ENCODE data around the gene PGGT1B. TPM values are rescaled to one million over a fixed set of nuclear protein-coding genes. Genes with fewer than 3 reads are reported as not detected.

PGGT1B gene
- total and polyA plus RNA-seq, 2 donors from 2014 or later = 7.1 to 51.1 TPM

DNA sequence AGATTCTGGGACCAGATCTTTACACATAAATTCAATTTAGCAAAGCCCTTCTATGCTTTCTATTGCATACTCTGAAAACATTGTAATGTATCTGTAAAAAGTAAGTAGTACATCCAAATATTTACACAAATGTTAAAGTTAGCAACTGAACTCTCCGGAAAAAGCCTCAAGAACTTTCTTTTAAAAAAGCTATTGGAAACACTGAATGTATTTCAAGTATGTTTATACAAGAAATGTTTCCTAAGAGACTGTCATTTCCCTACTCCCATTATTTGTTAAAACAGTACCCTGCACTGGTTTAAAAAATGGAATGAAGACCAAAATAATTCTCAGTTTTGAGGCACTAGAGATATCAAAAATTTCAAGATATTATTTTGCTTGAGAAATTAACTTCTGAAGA, 48.1 kb downstream of the PGGT1B start:
- H3K36me3 ChIP-seq (ENCODE audit: control insufficient read depth in 2 of 3, insufficient read depth in 3 of 3, low read length in 3 of 3) = peaks cover 0 to 9% (median 0%) of the 10 kb centered on the region in 3 donors
- intact Hi-C loops (cut with DNase I) = no loop called here
- H3K27me3 ChIP-seq (ENCODE audit: control insufficient read depth, insufficient read depth, low read length) = no peaks in the 10 kb centered on the region
- H3K27ac ChIP-seq (ENCODE audit: low read depth in 2 of 2, low read length in 2 of 2) = no peak overlapping the region
- H3K4me1 ChIP-seq (ENCODE audit: control insufficient read depth in 2 of 3, insufficient read depth in 2 of 3, low read depth in 1 of 3, low read length in 3 of 3) = no peaks in the 10 kb centered on the region
- H3K9me3 ChIP-seq (ENCODE audit: control insufficient read depth in 2 of 3, insufficient read depth in 1 of 3, low read length in 3 of 3) = no peaks in the 10 kb centered on the region
- TF ChIP-seq CTCF (IDR thresholded peaks at IDR 0.05; ENCODE audit: borderline replicate concordance, extremely low read depth, insufficient read depth) = no peak
- H3K9ac ChIP-seq (ENCODE audit: low read length in 3 of 3) = no peak overlapping the region
- H3K4me3 ChIP-seq (ENCODE audit: low read length in 3 of 3) = no peak overlapping the region
- peak in 1 of 5 donors; percentile 9 for DNase-seq
- FAIRE-seq = no peak

- Histone ChIP-seq H3K27me3 (ENCODE audit: control insufficient read depth, insufficient read depth, low read length) (no peaks in the 10 kb centered on the region), H3K4me3 (ENCODE audit: low read length in 3 of 3) (no peak overlapping the region), H3K4me1 (ENCODE audit: control insufficient read depth in 2 of 3, insufficient read depth in 2 of 3, low read depth in 1 of 3, low read length in 3 of 3) (no peaks in the 10 kb centered on the region), H3K9me3 (ENCODE audit: control insufficient read depth in 2 of 3, insufficient read depth in 1 of 3, low read length in 3 of 3) (no peaks in the 10 kb centered on the region), H3K36me3 (ENCODE audit: control insufficient read depth in 2 of 3, insufficient read depth in 3 of 3, low read length in 3 of 3) (peaks cover 0 to 9% (median 0%) of the 10 kb centered on the region in 3 donors), H3K9ac (ENCODE audit: low read length in 3 of 3) (no peak overlapping the region), H3K27ac (ENCODE audit: low read depth in 2 of 2, low read length in 2 of 2) (no peak overlapping the region)
- DNase-seq = peak in 3 of 5 donors; percentile 63 to 73 (median 72)
- FAIRE-seq = no peak
- intact Hi-C loops (cut with DNase I) = no loop called here
- no peak for TF ChIP-seq CTCF (IDR thresholded peaks at IDR 0.05; ENCODE audit: borderline replicate concordance, extremely low read depth, insufficient read depth)
Measured at GRCh38 chr5:115209279-115209678, 53.4 kb downstream of the PGGT1B start.

GRCh38 chr5:115202952-115203351, 59.7 kb downstream of the PGGT1B start:
- H3K9ac ChIP-seq (ENCODE audit: low read length in 3 of 3) = no peak overlapping the region
- no peaks in the 10 kb centered on the region for H3K27me3 ChIP-seq (ENCODE audit: control insufficient read depth, insufficient read depth, low read length)
- no peaks in the 10 kb centered on the region for H3K4me1 ChIP-seq (ENCODE audit: control insufficient read depth in 2 of 3, insufficient read depth in 2 of 3, low read depth in 1 of 3, low read length in 3 of 3)
- intact Hi-C loops (cut with DNase I) = no loop called here
- no peak overlapping the region for H3K4me3 ChIP-seq (ENCODE audit: low read length in 3 of 3)
- H3K9me3 ChIP-seq (ENCODE audit: control insufficient read depth in 2 of 3, insufficient read depth in 1 of 3, low read length in 3 of 3) = no peaks in the 10 kb centered on the region
- DNase-seq = no peak
- H3K27ac ChIP-seq (ENCODE audit: low read depth in 2 of 2, low read length in 2 of 2) = no peak overlapping the region
- no peak for FAIRE-seq
- H3K36me3 ChIP-seq (ENCODE audit: control insufficient read depth in 2 of 3, insufficient read depth in 3 of 3, low read length in 3 of 3) = no peaks in the 10 kb centered on the region
- no peak for TF ChIP-seq CTCF (IDR thresholded peaks at IDR 0.05; ENCODE audit: borderline replicate concordance, extremely low read depth, insufficient read depth)

DNA sequence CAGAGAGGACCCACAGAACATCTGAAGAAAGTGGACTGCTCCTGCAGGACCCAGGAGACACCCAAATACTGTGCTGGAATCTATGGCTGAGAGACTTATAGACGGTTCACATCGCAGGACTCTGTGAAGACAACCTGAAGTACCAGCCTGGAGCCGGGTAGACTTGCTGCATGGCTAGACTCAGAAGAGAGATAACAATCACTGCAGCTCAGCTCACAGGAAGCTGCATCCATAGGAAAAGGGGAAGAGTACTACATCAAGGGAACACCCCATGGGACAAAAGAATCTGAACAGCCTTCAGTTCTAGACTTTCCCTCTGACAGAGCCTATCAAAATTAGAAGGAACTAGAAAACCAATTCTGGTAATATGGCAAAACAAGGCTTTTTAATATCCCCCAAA, 66.5 kb downstream of the PGGT1B start:
- H3K27me3 ChIP-seq (ENCODE audit: control insufficient read depth, insufficient read depth, low read length) = no peaks in the 10 kb centered on the region
- H3K4me1 ChIP-seq (ENCODE audit: control insufficient read depth in 2 of 3, insufficient read depth in 2 of 3, low read depth in 1 of 3, low read length in 3 of 3) = no peaks in the 10 kb centered on the region
- no peak for FAIRE-seq
- H3K27ac ChIP-seq (ENCODE audit: low read depth in 2 of 2, low read length in 2 of 2) = no peak overlapping the region
- TF ChIP-seq CTCF (IDR thresholded peaks at IDR 0.05; ENCODE audit: borderline replicate concordance, extremely low read depth, insufficient read depth) = no peak
- no peak for DNase-seq
- no peak overlapping the region for H3K9ac ChIP-seq (ENCODE audit: low read length in 3 of 3)
- H3K4me3 ChIP-seq (ENCODE audit: low read length in 3 of 3) = no peak overlapping the region
- no peaks in the 10 kb centered on the region for H3K36me3 ChIP-seq (ENCODE audit: control insufficient read depth in 2 of 3, insufficient read depth in 3 of 3, low read length in 3 of 3)
- H3K9me3 ChIP-seq (ENCODE audit: control insufficient read depth in 2 of 3, insufficient read depth in 1 of 3, low read length in 3 of 3) = no peaks in the 10 kb centered on the region
- intact Hi-C loops (cut with DNase I) = no loop called here

Measured in kidney (tissue), 14 donors.